ENCODE results near the gene RPS8. TPM values are rescaled to one million over a fixed set of nuclear protein-coding genes. Genes with fewer than 3 reads are reported as not detected.

RPS8 gene
- total RNA-seq, 2 experiments from 2014 or later, result 3,218 to 3,314 TPM

GRCh38 chr1:44785029-44785380 is 9.7 kb downstream of the RPS8 start:
- peaks cover 25% of the 10 kb centered on the region for H3K36me3 Mint-ChIP-seq (ENCODE audit: low read depth)
- ATAC-seq (no peak), DNase-seq (no peak)
- peak overlapping the region; percentile 82 for H3K27ac Mint-ChIP-seq
- no peaks in the 10 kb centered on the region for H3K9me3 Mint-ChIP-seq
- ChIA-PET POLR2A (interaction anchor here (0.8 to 11.9 kb wide), 10 partner anchors 6 to 201 kb away, joined by 3 to 181 read pairs (median 23); partner anchors contain the start of genes BTBD19, DYNLT4, PLK3 and RNU5D-1), CTCF (interaction anchor here (0.7 to 4.0 kb wide), 15 partner anchors 8 to 233 kb away, joined by 3 to 29 read pairs (median 3); partner anchors contain the start of genes BTBD19, PLK3, RPS8 and UROD)
- no peaks in the 10 kb centered on the region for H3K27me3 Mint-ChIP-seq
- intact Hi-C loops (cut with micrococcal nuclease), result no loop called here
- TF ChIP-seq, protein P1, sequence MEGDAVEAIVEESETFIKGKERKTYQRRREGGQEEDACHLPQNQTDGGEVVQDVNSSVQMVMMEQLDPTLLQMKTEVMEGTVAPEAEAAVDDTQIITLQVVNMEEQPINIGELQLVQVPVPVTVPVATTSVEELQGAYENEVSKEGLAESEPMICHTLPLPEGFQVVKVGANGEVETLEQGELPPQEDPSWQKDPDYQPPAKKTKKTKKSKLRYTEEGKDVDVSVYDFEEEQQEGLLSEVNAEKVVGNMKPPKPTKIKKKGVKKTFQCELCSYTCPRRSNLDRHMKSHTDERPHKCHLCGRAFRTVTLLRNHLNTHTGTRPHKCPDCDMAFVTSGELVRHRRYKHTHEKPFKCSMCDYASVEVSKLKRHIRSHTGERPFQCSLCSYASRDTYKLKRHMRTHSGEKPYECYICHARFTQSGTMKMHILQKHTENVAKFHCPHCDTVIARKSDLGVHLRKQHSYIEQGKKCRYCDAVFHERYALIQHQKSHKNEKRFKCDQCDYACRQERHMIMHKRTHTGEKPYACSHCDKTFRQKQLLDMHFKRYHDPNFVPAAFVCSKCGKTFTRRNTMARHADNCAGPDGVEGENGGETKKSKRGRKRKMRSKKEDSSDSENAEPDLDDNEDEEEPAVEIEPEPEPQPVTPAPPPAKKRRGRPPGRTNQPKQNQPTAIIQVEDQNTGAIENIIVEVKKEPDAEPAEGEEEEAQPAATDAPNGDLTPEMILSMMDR (IDR thresholded peaks at IDR 0.05), result peak; percentile 43
- H3K4me3 Mint-ChIP-seq, result peak overlapping the region; percentile 65
- H3K4me1 Mint-ChIP-seq (ENCODE audit: low read depth), result peaks cover 40% of the 10 kb centered on the region

- TF ChIP-seq, protein P1 (IDR thresholded peaks at IDR 0.05), result no peak
- no peaks in the 10 kb centered on the region for H3K27me3 Mint-ChIP-seq
- H3K4me1 Mint-ChIP-seq (ENCODE audit: low read depth), result peaks cover 35% of the 10 kb centered on the region
- DNase-seq, result no peak
- CTCF ChIA-PET, result interaction anchor here (0.7 to 4.0 kb wide), 13 partner anchors 10 to 233 kb away, joined by 3 to 29 read pairs (median 4); partner anchors contain the start of genes BTBD19, PLK3 and RPS8
- peak overlapping the region; percentile 82 for H3K27ac Mint-ChIP-seq
- no peak for ATAC-seq
- peaks cover 19% of the 10 kb centered on the region for H3K36me3 Mint-ChIP-seq (ENCODE audit: low read depth)
- peak overlapping the region; percentile 65 for H3K4me3 Mint-ChIP-seq
- intact Hi-C loops (cut with micrococcal nuclease), result no loop called here
- no peaks in the 10 kb centered on the region for H3K9me3 Mint-ChIP-seq
- POLR2A ChIA-PET, result interaction anchor here (0.8 to 11.9 kb wide), 12 partner anchors 7 to 200 kb away, joined by 3 to 181 read pairs (median 8); partner anchors contain the start of genes BTBD19, DYNLT4, PLK3 and RNU5D-1
Observed at GRCh38 chr1:44785501-44786137, 10.3 kb downstream of the RPS8 start.

DNA sequence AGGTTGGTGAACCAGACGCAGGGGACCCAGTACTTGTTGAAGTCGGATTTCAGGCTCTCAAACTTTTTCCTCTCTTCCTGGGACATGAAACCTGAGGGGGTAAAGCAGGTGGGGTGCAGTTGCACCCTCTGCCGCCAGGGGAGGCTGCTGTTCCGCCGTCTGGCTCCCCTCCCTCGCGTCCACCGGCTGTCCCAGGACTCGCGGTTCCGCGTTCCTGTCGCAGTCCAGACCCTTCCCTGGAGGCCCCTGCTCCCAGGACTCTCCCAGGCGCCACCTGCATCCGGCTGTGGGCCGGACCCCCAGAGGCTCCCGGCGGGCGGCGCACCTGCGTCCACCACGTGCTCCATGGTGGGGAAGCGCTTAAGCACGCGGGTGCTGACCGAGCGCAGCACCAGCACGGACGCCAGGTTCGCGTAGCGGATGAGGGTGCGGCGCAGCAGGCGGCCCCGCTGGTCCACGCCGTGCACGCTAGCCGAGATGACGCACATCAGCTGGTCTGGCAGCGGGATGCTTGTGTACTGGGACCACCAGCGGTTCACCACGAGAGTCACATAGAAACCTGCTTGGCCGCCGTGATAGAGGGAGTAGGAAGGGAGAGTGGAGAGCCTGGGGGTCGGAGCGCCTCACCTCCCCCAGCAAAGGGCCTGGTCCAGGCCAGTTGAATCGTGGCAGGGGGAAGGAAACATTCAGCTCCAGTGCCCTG is 10.9 kb downstream of the RPS8 start:
- Mint-ChIP-seq H3K27ac (peak overlapping the region; percentile 82), H3K9me3 (no peaks in the 10 kb centered on the region), H3K27me3 (no peaks in the 10 kb centered on the region), H3K4me1 (ENCODE audit: low read depth) (peaks cover 33% of the 10 kb centered on the region), H3K36me3 (ENCODE audit: low read depth) (peaks cover 12% of the 10 kb centered on the region), H3K4me3 (peak overlapping the region; percentile 65)
- peak; percentile 78 for DNase-seq
- ATAC-seq, result peak; percentile 69
- TF ChIP-seq, protein P1 (IDR thresholded peaks at IDR 0.05), result peak; percentile 100
- intact Hi-C loops (cut with micrococcal nuclease), result no loop called here
- ChIA-PET CTCF (interaction anchor here (0.7 to 4.0 kb wide), 14 partner anchors 11 to 225 kb away, joined by 3 to 29 read pairs (median 4); partner anchors contain the start of genes BTBD19, HECTD3, PLK3 and RNU5D-1), POLR2A (interaction anchor here (0.7 to 11.9 kb wide), 16 partner anchors 8 to 553 kb away, joined by 3 to 181 read pairs (median 6); partner anchors contain the start of genes BTBD19, DYNLT4, HECTD3 and PLK3)

GRCh38 chr1:44786841-44787426 is 11.6 kb downstream of the RPS8 start:
- Mint-ChIP-seq H3K9me3 (no peaks in the 10 kb centered on the region), H3K27me3 (no peaks in the 10 kb centered on the region), H3K27ac (peak overlapping the region; percentile 82), H3K4me1 (ENCODE audit: low read depth) (peaks cover 32% of the 10 kb centered on the region), H3K36me3 (ENCODE audit: low read depth) (peaks cover 6% of the 10 kb centered on the region), H3K4me3 (peak overlapping the region; percentile 65)
- CTCF ChIA-PET, result interaction anchor here (0.7 to 4.0 kb wide), 11 partner anchors 10 to 225 kb away, joined by 3 to 29 read pairs (median 5); partner anchors contain the start of genes BTBD19, HECTD3, PLK3 and RNU5D-1
- POLR2A ChIA-PET, result interaction anchor here (0.7 to 11.9 kb wide), 11 partner anchors 8 to 553 kb away, joined by 3 to 181 read pairs (median 32); partner anchors contain the start of genes BTBD19, DYNLT4, HECTD3 and PLK3
- TF ChIP-seq, protein P1 (IDR thresholded peaks at IDR 0.05), result no peak
- intact Hi-C loops (cut with micrococcal nuclease), result no loop called here
- ATAC-seq (no peak), DNase-seq (no peak)
